ENCODE measurements around the gene CFAP300. TPM values are rescaled to one million over a fixed set of nuclear protein-coding genes. Genes with fewer than 3 reads are reported as not detected.

The CFAP300 gene
- polyA plus RNA-seq, 2 of the 4 experiments (the other 2 are of a cell fraction), result 8.2 to 17.1 TPM

GRCh38 chr11:102007567-102008437 is 39.4 kb upstream of the CFAP300 start (continued):
- TF ChIP-seq USF2 (IDR thresholded peaks at IDR 0.05) (no peak), HOXB5 (CRISPR knock-in tag; IDR thresholded peaks at IDR 0.05) (no peak), HDAC2 (IDR thresholded peaks at IDR 0.05) (no peak), CTCF (IDR thresholded peaks at IDR 0.05) (peak; percentile 66), JUNB (IDR thresholded peaks at IDR 0.05) (no peak; the same call in 1 of the 2 replicates), KDM5A (IDR thresholded peaks at IDR 0.05) (no peak), FOSL2 (IDR thresholded peaks at IDR 0.05) (no peak), FOSL2 (CRISPR knock-in tag; IDR thresholded peaks at IDR 0.05) (peak; percentile 51; the same call in 1 of the 2 replicates), GATA3 (IDR thresholded peaks at IDR 0.05; ENCODE audit: borderline replicate concordance) (peak; percentile 11; the same call in 1 of the 2 replicates), POLR2AphosphoS2 (conservative IDR thresholded peaks at IDR 0.05; ENCODE audit: low read length) (no peak), RCOR1 (IDR thresholded peaks at IDR 0.05; ENCODE audit: low read depth, low read length) (no peak), ZNF302 (CRISPR knock-in tag; IDR thresholded peaks at IDR 0.05) (no peak), FOXS1 (CRISPR knock-in tag; IDR thresholded peaks at IDR 0.05) (no peak), NPAS2 (CRISPR knock-in tag; IDR thresholded peaks at IDR 0.05; ENCODE audit: borderline replicate concordance) (no peak), ESRRA (IDR thresholded peaks at IDR 0.05; ENCODE audit: borderline replicate concordance, low read length) (no peak), RFX5 (IDR thresholded peaks at IDR 0.05) (no peak), MAZ (IDR thresholded peaks at IDR 0.05; ENCODE audit: borderline replicate concordance, low read depth, low read length) (no peak), SMC3 (IDR thresholded peaks at IDR 0.05) (peak; percentile 74), MAX (IDR thresholded peaks at IDR 0.05) (0 out of 2 replicates have a peak, but pooled peaks have one; percentile 27), POLR2A (IDR thresholded peaks at IDR 0.05; ENCODE audit: low read length) (no peak), HEYL (CRISPR knock-in tag; IDR thresholded peaks at IDR 0.05) (no peak), ATOH8 (CRISPR knock-in tag; IDR thresholded peaks at IDR 0.05; ENCODE audit: low read depth) (no peak), ZSCAN20 (CRISPR knock-in tag; IDR thresholded peaks at IDR 0.05) (no peak), RARB (CRISPR knock-in tag; IDR thresholded peaks at IDR 0.05) (no peak), ZFP36 (IDR thresholded peaks at IDR 0.05; ENCODE audit: borderline replicate concordance, partially characterized antibody) (no peak), EP300 (IDR thresholded peaks at IDR 0.05) (peak; percentile 12 to 63; a peak in 2 of 5 replicates), REST (IDR thresholded peaks at IDR 0.05) (no peak), CBX8 (IDR thresholded peaks at IDR 0.05) (no peak), HOXB13 (CRISPR knock-in tag; IDR thresholded peaks at IDR 0.05; ENCODE audit: low read depth) (no peak), TP53 (CRISPR knock-in tag; IDR thresholded peaks at IDR 0.05) (no peak), CHD2 (IDR thresholded peaks at IDR 0.05; ENCODE audit: low read length, partially characterized antibody) (no peak), ELK1 (IDR thresholded peaks at IDR 0.05; ENCODE audit: low read depth, low read length) (no peak), SREBF2 (IDR thresholded peaks at IDR 0.05) (no peak), EHF (CRISPR knock-in tag; IDR thresholded peaks at IDR 0.05) (no peak), ZC3H11A (IDR thresholded peaks at IDR 0.05) (no peak), EHMT2 (IDR thresholded peaks at IDR 0.05; ENCODE audit: low read depth) (no peak), JUN (IDR thresholded peaks at IDR 0.05) (peak in 1 of 2 experiments; percentile 29; a peak in 1 of 5 replicates)

All from A549 (cell line).